ENCODE data around the gene INSL3.
A peak's percentile ranks its signal among the peaks of the same experiment; 100 is the strongest.
"Not testable (repeated sequence)": the region's sequence is repeated elsewhere in the genome, so short reads cannot be mapped to it uniquely, and the experiment has no call there.

The INSL3 gene

DNA sequence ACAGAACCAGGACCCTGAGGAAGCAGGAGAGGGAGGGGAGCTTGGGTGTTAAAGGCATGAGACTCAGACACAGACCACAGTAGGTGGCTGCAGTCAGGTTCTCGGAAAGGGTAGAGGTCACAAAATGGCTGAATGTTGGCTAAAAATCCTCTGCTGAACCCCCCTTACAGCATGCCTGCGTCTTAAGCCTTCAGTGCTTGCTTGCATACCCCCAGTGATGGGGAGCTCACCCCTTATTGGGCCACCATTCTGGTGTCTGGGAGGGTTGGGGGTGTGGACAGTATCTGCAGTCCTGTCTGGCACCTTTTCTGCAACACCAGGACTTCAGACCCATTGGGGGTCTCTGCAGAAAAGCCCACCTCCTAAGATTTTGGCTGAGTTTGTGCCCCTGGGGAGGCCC, 40.5 kb downstream of the INSL3 start:
- FAIRE-seq = no peak

DNA sequence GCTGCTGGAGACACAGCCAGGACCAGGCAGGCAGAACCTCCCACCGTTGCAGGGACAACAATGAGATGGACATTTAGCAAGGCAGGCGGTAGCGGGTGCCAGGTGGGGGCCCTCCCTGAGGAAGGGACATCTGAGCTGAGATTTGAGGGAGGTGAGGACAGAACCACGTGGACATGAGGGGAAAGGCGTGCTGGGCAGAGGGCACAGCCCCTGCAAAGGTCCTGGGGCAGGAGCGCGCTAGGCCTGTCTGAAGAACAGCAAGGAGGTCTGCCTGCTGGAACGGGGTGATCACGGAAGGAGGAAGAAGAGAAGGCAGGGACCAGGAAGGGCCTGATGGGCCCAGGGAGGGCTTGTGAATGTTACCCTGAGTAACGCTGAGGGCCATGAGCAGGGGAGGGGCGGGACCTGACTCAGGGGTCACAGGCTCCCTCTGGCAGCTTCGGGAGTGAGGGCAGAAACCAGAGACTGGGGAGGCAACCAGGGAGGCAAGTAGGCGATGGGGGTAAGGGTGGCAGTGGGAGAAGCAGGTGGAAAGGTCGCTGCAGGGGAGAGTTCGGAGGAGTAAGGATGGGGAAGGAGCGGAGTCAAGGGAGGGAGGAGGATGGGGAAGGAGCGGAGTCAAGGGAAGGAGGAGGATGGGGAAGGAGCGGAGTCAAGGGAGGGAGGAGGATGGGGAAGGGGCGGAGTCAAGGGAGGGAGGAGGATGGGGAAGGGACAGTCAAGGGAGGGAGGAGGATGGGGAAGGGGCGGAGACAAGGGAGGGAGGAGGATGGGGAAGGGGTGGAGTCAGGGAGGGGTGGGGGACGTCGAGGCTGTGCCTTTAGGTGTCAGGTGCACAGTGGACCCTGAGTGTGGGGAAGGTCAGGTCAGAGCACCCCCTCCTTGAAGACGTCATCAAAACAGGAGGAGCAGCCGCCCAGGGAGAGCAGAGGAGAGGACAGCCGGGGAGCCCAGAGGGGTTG, 42.1 kb downstream of the INSL3 start:
- FAIRE-seq = no peak

DNA sequence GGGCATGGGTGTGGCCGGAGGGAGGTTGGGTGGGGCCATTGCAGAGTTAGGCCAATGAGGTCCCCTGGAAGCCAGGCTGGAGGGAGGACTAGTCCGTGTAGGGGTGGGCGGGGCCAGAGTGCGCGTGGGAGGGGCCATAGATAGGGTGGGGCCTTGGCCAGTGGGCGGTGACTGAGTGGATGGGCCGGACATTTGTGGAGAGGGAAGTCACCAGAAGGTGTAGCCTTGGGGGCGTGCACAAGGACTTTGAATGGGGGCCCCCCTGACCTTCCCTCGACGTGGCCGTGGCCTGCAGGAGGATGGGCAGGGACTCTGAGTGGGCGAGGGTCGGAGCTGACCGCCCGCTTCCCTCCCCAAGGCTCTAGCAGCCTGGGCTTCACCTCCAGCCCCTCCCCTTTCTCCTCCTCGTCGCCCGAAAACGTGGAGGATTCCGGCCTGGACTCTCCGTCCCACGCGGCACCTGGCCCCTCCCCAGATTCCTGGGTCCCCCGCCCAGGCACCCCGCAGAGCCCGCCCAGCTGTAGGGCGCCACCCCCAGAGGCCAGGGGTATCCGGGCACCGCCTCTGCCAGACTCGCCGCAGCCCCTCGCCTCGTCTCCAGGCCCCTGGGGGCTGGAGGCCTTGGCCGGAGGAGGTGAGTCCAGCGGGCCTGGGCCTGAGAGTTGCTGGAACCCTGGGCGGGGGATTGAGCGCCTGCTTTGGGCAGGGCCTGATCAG, 42.9 kb downstream of the INSL3 start:
- FAIRE-seq = no peak

GRCh38 chr19:17777840-17778239, 43.5 kb downstream of the INSL3 start:
- not testable (repeated sequence) for FAIRE-seq

DNA sequence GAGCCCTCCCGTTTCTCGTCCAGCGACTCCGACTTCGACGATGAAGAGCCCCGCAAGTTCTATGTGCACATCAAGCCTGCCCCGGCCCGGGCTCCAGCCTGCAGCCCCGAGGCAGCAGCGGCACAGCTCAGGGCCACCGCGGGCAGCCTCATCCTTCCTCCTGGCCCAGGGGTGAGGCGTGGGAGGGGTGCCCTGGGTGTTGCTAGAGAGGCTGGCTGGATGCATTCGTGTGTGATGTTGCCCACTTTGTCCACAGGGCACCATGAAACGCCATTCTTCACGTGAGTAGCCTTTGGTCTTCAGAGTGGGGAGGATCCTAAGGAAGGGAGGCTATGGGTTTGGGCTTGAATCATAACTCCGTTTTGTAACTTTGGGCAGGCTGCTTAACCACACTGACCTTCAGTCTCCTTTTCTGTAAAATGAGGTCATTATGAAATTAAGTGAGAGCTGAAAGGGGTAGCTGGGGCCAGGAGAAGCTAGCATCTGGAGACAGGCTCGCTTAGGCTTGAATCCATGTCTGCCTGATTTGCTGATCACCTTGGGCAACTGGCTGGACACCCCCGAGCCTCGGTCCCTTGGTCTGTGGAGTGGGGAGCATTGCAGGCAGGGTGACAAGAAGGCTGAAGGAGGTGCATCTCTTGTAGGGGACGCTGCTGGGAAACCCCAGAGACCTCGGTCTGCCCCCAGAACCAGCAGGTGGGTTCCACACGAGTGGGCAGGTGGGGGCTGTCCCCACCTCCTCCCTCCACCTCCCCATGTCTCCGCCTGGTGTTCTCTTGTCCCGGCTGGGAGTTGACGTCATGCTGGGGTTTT, 45.1 kb downstream of the INSL3 start:
- no peak for FAIRE-seq

DNA sequence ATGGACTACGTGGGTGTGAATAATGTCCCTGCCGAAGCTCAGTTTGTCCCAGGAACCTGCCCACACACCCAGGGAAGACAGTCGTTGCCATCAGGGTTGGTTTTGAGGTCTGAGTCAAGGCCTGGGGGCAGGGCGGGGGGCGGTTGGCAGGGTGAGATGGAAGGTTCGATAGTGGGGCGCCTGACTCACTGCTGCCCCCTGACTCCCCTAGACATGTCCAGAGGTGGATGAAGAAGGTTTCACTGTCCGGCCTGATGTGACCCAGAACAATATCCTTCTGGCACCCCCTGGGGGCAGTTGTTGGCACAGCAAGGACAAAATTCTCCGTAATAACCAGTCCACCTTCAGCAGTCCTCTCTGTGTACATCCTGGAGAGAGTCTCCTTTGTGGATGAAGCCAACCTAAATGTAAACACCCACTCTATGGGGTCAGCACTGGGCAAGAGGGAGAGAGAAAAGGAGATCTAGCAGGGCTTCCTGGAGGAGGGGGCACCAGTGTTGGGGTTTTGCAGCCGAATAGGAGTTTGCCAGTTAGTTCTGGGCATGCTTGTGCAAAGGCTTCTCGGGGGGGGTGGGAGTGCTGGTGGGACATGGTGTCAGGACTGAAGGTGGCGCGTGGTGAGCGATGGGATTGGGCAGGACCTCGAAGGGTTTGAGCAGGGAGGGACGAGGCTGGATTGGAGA, 45.9 kb downstream of the INSL3 start:
- peak; percentile 81 for FAIRE-seq

DNA sequence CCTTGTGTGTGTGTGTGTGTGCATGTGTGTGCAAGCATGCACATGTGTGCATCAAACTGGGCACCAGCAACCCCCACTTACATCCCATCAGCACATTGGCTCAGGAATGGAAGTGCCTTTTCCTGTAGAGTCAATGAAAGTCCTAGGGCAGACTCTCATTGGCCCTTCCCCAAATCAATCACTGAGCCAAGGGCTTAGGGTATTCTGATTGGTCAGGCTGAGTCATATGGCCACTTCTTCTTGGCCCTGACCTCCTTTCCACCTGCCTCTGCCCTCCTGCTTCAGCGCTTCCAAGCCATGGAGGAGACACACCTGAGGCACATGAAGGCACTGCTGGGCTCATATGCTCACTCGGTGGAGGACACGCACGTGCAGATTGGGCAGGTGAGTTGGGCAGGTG, 49.1 kb downstream of the INSL3 start:
- no peak for FAIRE-seq

DNA sequence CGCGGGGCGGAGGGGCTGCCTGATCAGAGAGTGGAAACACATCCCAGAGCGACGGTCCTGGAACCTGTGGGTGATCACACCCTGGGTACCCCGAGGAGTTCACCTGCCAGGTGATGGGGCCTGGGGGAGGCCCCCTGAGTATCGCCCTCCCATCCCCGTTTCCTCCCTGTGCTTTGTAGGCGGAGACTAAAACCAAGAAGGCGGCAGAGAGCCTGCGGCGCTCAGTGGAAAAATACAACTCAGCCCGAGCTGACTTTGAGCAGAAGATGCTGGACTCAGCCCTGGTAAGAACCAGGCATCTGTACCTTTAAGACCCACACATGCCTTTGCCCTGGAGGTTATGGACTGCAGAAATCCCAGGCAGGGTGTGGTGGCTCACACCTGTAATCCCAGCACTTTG, 50.7 kb downstream of the INSL3 start:
- no peak for FAIRE-seq

GRCh38 chr19:17767559-17767958, 53.8 kb downstream of the INSL3 start:
- FAIRE-seq = no peak

GRCh38 chr19:17766543-17767131, 54.7 kb downstream of the INSL3 start:
- FAIRE-seq = peak; percentile 93

Data from G401.6 (cell line).